MV-4-11 (cell line): ENCODE measurements around the gene ATG4B.
"Not testable (repeated sequence)": the region's sequence is repeated elsewhere in the genome, so short reads cannot be mapped to it uniquely, and the experiment has no call there.

ENCODE experiments used
- DNase-seq: peaks from one replicate; lab custom pipeline; 2025; lab: John Stamatoyannopoulos, UW

ATG4B gene

DNA sequence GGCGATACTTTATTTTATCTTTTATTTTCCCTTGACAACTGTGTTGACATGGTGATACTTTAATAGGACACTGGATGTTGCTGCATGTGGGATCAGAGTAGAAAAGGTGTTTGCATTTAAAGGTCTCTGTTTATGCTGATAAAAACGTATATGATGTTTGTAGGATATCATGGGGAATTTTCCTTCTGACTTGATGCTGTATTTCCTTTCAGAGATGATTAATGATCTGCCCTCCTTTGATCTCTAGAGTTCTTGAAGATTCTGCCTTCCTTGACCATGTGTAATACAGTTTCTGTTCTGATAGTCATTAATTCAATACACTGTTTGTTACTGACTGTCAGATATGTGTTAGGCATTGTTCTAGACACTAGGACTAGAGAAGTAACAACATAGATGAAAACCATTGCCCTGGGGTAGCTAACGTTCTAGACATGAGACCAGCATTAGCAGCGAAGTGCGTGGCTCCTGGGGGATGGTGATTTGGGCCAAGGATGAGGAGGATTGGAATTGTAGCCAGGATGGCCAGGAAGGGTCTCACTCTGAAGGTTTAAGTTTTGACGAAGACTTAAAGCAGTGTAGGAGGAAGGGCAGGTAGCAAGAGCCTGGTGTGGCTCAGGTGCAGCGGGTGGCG is 2.8 kb downstream of the ATG4B start:
- no peak for DNase-seq

DNA sequence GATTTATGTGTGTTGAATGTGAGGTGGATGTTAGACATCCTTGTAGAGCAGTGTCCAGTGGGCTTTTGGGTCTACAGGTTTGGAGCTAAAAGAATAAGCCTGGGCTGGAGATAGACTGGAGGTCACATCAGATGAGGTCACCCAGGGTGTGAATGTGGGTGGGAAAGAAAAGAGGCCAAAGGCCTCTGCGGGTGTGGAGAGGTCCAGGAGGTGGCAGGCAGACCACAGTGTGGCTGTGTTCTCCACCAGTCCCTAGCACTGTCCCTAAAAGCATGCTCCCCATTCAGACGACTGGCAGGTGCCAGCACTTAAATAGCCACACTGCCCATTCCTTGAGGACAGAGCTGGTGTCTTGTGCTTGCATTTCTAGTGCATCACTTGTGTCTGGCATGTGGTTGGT is 4.1 kb downstream of the ATG4B start:
- no peak for DNase-seq

DNA sequence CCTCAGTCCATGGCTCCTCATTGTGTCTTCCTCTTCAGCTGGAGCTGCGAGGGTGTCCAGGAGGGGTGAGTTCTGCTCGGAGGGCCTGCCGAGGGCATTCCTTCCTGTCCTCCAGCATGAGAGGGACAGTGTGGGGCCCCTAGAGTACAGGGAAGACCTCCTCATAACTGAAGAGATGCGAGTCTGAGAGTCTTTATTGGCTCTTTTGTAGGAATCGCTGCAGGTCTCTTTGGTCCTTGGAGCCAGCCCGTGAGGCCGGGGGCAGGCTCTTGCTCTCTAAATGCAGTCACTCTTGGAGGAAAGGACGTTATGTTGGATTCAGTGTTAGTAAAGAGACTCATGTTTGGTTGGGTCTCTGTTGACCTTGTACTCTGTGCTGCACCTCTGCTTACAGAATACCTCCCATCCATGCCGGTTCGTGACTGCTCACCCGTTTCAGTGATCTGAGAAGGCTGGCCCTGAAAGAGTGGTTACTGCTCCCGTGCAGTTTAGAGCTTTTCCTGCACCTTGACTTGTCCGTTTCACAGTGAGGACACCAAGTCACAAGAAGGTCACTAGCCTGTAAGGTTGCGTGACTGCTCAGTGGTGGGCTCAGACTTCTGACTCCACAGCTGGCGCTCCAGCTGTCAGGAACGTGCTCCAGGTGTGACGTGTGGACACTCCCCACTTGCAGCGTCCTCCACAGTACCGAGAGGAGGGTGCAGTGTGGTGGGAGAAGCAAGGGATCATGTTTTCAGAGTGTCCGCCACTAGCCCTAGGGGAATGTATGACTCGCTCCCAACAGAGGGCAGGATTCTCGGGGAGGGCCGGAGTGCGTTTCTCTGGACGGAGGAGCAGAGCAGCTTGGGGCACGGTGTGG is 7.8 kb downstream of the ATG4B start:
- no peak for DNase-seq

GRCh38 chr2:241645915-241646645 is 8.6 kb downstream of the ATG4B start:
- DNase-seq, result no peak

- DNase-seq, result no peak
Measured at GRCh38 chr2:241648453-241648852, 11.0 kb downstream of the ATG4B start.

GRCh38 chr2:241649404-241649803 is 11.9 kb downstream of the ATG4B start:
- DNase-seq, result no peak

- no peak for DNase-seq
Measured at GRCh38 chr2:241649927-241650326, 12.4 kb downstream of the ATG4B start.

DNA sequence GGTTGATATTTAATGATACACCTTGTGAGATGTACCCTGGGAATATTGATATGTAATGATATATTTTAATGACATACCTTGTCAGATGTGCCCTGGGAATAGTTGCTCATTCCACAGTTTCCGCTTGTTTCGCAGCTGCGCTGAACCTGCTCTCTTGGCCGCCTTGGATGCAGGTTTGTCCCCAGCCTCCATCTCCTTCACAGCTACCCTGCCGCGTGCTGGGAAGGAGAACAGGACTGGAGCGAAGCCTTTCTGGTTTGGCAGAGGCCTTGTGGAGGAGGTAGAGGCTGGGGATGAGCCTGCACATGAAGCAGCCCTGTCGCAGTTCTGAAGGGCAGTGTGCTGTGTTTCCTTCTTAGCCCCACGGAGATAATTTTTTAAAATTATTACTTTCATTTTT is 14.6 kb downstream of the ATG4B start:
- no peak for DNase-seq

- DNase-seq, result no peak
Measured at GRCh38 chr2:241652722-241653121, 15.2 kb downstream of the ATG4B start.

GRCh38 chr2:241653210-241653750 is 15.8 kb downstream of the ATG4B start:
- no peak for DNase-seq

- DNase-seq, result no peak
Measured at GRCh38 chr2:241654551-241654950, 17.1 kb downstream of the ATG4B start.

DNA sequence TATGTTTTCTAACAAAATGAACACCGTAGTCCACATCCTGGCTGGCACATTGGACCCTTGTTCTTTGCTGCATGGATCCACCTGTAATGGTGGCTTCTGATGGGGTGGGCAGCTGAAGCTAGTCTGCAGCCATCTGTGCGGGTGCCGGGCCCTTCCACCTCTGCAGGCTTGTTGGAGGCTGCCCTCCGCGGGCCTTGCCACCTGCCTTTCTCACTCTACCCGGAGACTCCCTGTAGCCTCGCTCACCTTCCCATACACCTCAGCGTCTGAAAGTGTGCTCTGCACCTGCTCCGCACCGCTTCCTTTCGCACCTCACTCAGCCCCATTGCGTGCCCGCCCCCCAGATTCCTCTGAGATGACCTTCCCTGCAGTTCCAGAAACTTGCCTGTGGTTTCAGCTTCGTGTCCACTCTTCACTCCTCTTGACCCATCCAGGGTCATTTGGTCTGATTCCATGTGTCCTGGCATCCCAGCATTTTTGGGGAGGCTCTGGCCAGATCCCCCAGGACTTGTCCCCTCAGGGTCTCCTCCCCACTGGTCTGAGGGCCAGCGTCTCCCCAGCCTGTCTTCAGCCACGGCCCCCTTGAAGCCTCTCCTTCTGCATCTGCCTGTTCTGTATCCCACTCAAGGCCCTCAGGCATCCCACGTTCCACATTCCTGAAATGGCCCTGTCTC is 18.2 kb downstream of the ATG4B start:
- no peak for DNase-seq

DNA sequence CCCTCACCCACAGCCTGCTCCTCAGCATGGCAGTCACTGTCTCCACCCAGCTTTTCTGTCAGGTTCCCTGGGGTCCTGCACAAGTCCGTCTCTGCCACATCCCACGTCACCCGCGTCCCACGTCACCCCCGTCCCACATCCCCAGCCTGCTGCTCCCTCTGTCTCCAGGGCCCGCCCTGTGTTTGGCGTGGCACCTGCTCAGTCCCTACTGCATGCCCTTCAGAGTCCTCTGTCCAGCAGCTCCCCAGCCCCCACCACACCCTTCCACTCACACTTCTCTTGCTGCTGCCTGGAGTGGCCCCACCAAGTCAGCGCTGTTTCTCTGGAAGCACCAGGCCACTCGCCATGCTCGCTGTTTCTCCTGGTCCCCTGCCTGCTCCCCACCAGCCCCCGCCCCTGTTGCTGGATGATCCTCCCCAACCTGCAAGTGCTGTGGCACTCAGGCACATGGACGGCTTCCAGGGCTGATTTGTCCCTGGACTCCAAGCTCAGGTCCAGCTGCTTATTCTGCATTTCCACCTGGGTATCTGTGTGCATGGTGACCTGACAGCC is 18.8 kb downstream of the ATG4B start:
- DNase-seq, result no peak

- no peak for DNase-seq
Measured at GRCh38 chr2:241657786-241658254, 20.3 kb downstream of the ATG4B start.

- no peak for DNase-seq
Measured at GRCh38 chr2:241658296-241658695, 20.8 kb downstream of the ATG4B start.

DNA sequence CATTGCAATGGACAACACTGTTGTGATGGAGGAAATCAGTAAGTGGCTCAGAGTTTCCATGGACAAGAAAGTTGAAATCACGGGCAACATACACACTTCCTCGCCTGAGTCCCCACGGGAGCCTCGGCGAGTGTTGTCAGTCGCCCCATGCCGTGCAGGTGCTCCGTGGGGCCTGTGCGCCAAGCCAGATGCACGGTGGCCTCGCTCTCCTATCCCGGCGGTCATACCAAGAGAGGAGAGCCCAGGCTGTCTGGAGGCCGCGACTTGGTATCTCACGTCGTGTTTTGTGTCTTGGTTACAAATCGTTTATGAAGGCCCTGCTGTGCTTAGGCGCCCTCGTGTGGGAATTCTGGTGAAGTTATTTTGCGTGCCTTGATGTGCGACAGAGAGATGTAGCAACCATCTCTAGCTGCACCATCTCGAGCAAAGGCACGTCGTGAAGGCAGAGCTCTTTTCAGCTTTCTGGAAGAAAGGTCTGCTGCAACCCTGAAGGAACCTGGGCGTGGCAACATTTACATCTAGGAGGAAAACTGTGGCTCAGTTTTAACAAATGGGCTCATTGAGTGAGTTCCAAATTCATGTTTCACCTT is 21.8 kb downstream of the ATG4B start:
- DNase-seq, result peak; percentile 45

GRCh38 chr2:241660593-241661213 is 23.2 kb downstream of the ATG4B start:
- DNase-seq, result no peak

DNA sequence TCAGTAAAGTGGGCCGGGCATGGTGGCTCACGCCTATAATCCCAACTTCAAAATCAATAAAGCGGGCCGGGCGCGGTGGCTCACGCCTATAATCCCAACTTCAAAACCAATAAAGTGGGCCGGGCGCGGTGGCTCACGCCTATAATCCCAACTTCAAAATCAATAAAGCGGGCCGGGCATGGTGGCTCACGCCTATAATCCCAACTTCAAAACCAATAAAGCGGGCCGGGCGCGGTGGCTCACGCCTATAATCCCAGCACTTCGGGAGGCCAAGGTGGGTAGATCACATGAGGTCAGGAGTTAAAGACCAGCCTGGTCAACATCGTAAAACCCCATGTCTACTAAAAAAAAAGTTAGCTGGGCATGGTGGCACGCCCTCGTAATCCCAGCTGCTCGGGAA is 25.2 kb downstream of the ATG4B start:
- not testable (repeated sequence) for DNase-seq

DNA sequence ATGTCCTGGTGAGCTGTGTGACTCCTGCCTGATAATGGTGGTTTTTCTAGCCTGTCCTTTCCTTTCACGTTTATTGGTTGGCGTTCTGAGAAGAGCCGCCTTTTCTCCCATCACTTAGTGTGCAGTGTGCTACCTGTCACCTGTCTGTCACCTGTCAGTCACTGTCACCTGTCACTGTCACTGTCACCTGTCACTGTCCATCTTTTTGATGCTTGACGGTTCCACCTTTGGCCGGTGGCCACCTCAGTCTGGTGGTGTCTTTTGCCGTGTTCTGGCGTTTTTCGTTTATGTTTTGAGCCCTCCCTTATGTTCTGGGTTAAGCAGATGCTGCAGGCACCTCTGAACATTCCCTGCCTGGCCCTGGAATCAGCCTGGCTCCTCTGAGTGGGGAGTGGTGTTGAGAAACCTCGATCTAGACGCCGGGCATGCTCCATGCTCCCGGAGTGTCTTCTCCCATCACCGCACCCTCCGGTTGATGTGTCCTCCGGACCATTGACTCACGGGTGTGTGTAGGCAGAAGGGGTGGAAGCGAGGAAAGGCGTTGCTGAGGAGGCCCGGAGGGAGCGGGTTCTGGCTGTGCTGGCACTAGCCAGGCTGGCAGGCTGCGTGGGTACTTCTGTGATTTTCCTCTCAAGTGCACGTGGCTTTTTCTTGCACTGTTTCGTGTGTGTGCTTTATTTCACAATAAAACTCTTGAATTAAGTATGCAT is 28.4 kb downstream of the ATG4B start:
- no peak for DNase-seq
